Melanocyte of skin (primary cell): Measurements from ENCODE around the gene DCLRE1B. TPM values are rescaled to one million over a fixed set of nuclear protein-coding genes. Genes with fewer than 3 reads are reported as not detected.

ENCODE experiments used
- total RNA-seq, 2 donors: library from RNA; depleted of rRNA; stranded (reverse); fragments of >200 nt; gene quantifications; 2 replicates each; pipeline ENCODE4 v1.2.3, GENCODE V29; 2012

DCLRE1B gene
- total RNA-seq = 1 to 10 TPM; 5.2 to 9.0 TPM

GRCh38 chr1:113904674-113905434 is at the start of gene DCLRE1B, which contains the start of gene AP4B1:
TSS of gene DCLRE1B (plus strand) at chr1:113905326. CDS start at chr1:113905587, 261 bp downstream.
TSS of gene AP4B1 (minus strand) at chr1:113904799. CDS start at chr1:113904717, 82 bp downstream.

GRCh38 chr1:113871597-113872113 is 33.5 kb upstream of the DCLRE1B start, which contains the start of gene PTPN22:
TSS of gene PTPN22 (minus strand) at chr1:113871712.

GRCh38 chr1:113887402-113888175 is 17.5 kb upstream of the DCLRE1B start, which contains the start of gene BCL2L15:
TSS of gene BCL2L15 (minus strand) at chr1:113887581. CDS start at chr1:113887375, 206 bp downstream.

GRCh38 chr1:113928941-113929749 is 24.0 kb downstream of the DCLRE1B start, which contains the start of gene HIPK1:
TSS of gene HIPK1 (plus strand) at chr1:113929324.

Other genes with a start within 250 kb of the DCLRE1B start
- gene PHTF1, start 145.8 kb upstream of the DCLRE1B start, total RNA-seq = 10 to 100 TPM; 29.3 to 32.6 TPM
- 10 to 100 TPM; 11.4 to 12.3 TPM for gene RSBN1, start 92.8 kb upstream of the DCLRE1B start, total RNA-seq
- under 1 TPM; under 0.01 to 0.34 TPM for gene PTPN22, start 33.6 kb upstream of the DCLRE1B start, total RNA-seq
- gene BCL2L15, start 17.7 kb upstream of the DCLRE1B start, total RNA-seq = under 1 TPM; under 0.01 to 0.33 TPM
- gene AP4B1, start 527 bp upstream of the DCLRE1B start, total RNA-seq = 10 to 100 TPM; 15.8 to 20.0 TPM
- 10 to 100 TPM; 17.9 to 24.0 TPM for gene HIPK1, start 24.0 kb downstream of the DCLRE1B start, total RNA-seq
- 1 to 10 TPM; 1.4 to 3.3 TPM for gene OLFML3, start 74.1 kb downstream of the DCLRE1B start, total RNA-seq
- gene SYT6, start 248.5 kb downstream of the DCLRE1B start, total RNA-seq = under 1 TPM; under 0.01 TPM